Mucosa of rectum (tissue), 2 donors: ENCODE measurements around the gene COX4I1.
"Not testable (repeated sequence)": the region's sequence is repeated elsewhere in the genome, so short reads cannot be mapped to it uniquely, and the experiment has no call there.

Source experiments
- H3K27ac ChIP-seq, 2 donors: one replicate each; pipeline ENCODE4 v1.7.0; 2013; ENCODE audit warnings: inconsistent platforms in 2 of 2, low read depth in 2 of 2, low read length in 2 of 2
- H3K27me3 ChIP-seq, 2 donors: one replicate each; pipeline ENCODE4 v1.7.0; 2013; ENCODE audit warnings: low read length in 2 of 2; ENCODE audit not compliant: control insufficient read depth in 2 of 2, insufficient read depth in 2 of 2
- H3K36me3 ChIP-seq, 2 donors: one replicate each; pipeline ENCODE4 v1.7.0; 2013; ENCODE audit warnings: low read length in 2 of 2; ENCODE audit not compliant: control insufficient read depth in 2 of 2, insufficient read depth in 2 of 2
- H3K4me1 ChIP-seq, 2 donors: one replicate each; pipeline ENCODE4 v1.7.0; 2013; ENCODE audit warnings: low read length in 2 of 2, mild to moderate bottlenecking in 1 of 2; ENCODE audit not compliant: control insufficient read depth in 2 of 2, insufficient read depth in 2 of 2
- H3K4me3 ChIP-seq, 2 donors: one replicate each; pipeline ENCODE4 v1.7.0; 2013; ENCODE audit warnings: low read length in 2 of 2
- H3K9ac ChIP-seq, 2 donors: one replicate each; pipeline ENCODE4 v1.7.0; 2013; ENCODE audit warnings: low read length in 2 of 2, low read depth in 1 of 2, mild to moderate bottlenecking in 1 of 2
- H3K9me3 ChIP-seq, 2 donors: one replicate each; pipeline ENCODE4 v1.7.0; 2013; ENCODE audit warnings: low read length in 2 of 2; ENCODE audit not compliant: control insufficient read depth in 2 of 2
- donor health status: healthy.
- donor health status: Normal muscosa, but diverticular disease.

Gene COX4I1

GRCh38 chr16:85796599-85796998 lies 2.9 kb upstream of the COX4I1 start:
- Histone ChIP-seq H3K36me3 (peaks cover 19 to 33% of the 10 kb centered on the region in 2 donors), H3K9ac (no peak overlapping the region), H3K4me1 (peaks cover 14 to 22% of the 10 kb centered on the region in 2 donors), H3K27ac (no peak overlapping the region), H3K9me3 (no peaks in the 10 kb centered on the region), H3K4me3 (no peak overlapping the region), H3K27me3 (no peaks in the 10 kb centered on the region)

GRCh38 chr16:85798283-85798776 lies 1.2 kb upstream of the COX4I1 start:
- no peak overlapping the region for H3K27ac ChIP-seq
- peaks cover 14 to 22% of the 10 kb centered on the region in 2 donors for H3K4me1 ChIP-seq
- peak overlapping the region; percentile 90 to 92 for H3K4me3 ChIP-seq
- H3K36me3 ChIP-seq: peaks cover 33 to 40% of the 10 kb centered on the region in 2 donors
- peak overlapping the region; percentile 79 to 98 for H3K9ac ChIP-seq
- no peaks in the 10 kb centered on the region for H3K27me3 ChIP-seq
- no peaks in the 10 kb centered on the region for H3K9me3 ChIP-seq

- no peaks in the 10 kb centered on the region for H3K27me3 ChIP-seq
- H3K27ac ChIP-seq: peak overlapping the region; percentile 29 to 61
- H3K9me3 ChIP-seq: no peaks in the 10 kb centered on the region
- H3K36me3 ChIP-seq: peaks cover 37 to 47% of the 10 kb centered on the region in 2 donors
- H3K4me1 ChIP-seq: peaks cover 14 to 22% of the 10 kb centered on the region in 2 donors
- peak overlapping the region; percentile 90 to 92 for H3K4me3 ChIP-seq
- H3K9ac ChIP-seq: peak overlapping the region; percentile 79 to 98
These were observed 496 bp upstream of the COX4I1 start for GRCh38 chr16:85798901-85799496.

- Histone ChIP-seq H3K4me1 (peaks cover 14 to 22% of the 10 kb centered on the region in 2 donors), H3K27me3 (no peaks in the 10 kb centered on the region), H3K4me3 (peak overlapping the region; percentile 90 to 92), H3K27ac (peak overlapping the region; percentile 88 to 93), H3K9me3 (no peaks in the 10 kb centered on the region), H3K9ac (peak overlapping the region; percentile 93 to 98), H3K36me3 (peaks cover 46 to 51% of the 10 kb centered on the region in 2 donors)
These were observed 800 bp downstream of the COX4I1 start for GRCh38 chr16:85800321-85800669.

GRCh38 chr16:85803570-85803969 lies 4.1 kb downstream of the COX4I1 start:
- H3K4me3 ChIP-seq: no peak overlapping the region
- H3K9ac ChIP-seq: no peak overlapping the region
- no peaks in the 10 kb centered on the region for H3K9me3 ChIP-seq
- H3K27me3 ChIP-seq: no peaks in the 10 kb centered on the region
- peaks cover 52 to 56% of the 10 kb centered on the region in 2 donors for H3K36me3 ChIP-seq
- H3K4me1 ChIP-seq: peaks cover 7 to 15% of the 10 kb centered on the region in 2 donors
- H3K27ac ChIP-seq: no peak overlapping the region

- no peak overlapping the region for H3K9ac ChIP-seq
- H3K4me3 ChIP-seq: no peak overlapping the region
- H3K27me3 ChIP-seq: no peaks in the 10 kb centered on the region
- H3K4me1 ChIP-seq: peaks cover 0 to 8% of the 10 kb centered on the region in 2 donors
- no peak overlapping the region for H3K27ac ChIP-seq
- H3K36me3 ChIP-seq: peaks cover 52 to 56% of the 10 kb centered on the region in 2 donors
- no peaks in the 10 kb centered on the region for H3K9me3 ChIP-seq
These were observed 6.0 kb downstream of the COX4I1 start for GRCh38 chr16:85805442-85806045.

GRCh38 chr16:85806539-85806938 lies 7.0 kb downstream of the COX4I1 start:
- Histone ChIP-seq H3K4me3 (no peak overlapping the region), H3K27ac (no peak overlapping the region), H3K36me3 (peaks cover 47 to 54% of the 10 kb centered on the region in 2 donors), H3K27me3 (peaks cover 0 to under 1% of the 10 kb centered on the region in 2 donors), H3K9ac (no peak overlapping the region), H3K9me3 (no peaks in the 10 kb centered on the region), H3K4me1 (no peaks in the 10 kb centered on the region)

GRCh38 chr16:85807340-85807739 lies 7.8 kb downstream of the COX4I1 start:
- H3K4me3 ChIP-seq, H3K9ac ChIP-seq, H3K27me3 ChIP-seq, H3K9me3 ChIP-seq, H3K4me1 ChIP-seq, H3K27ac ChIP-seq: not testable (repeated sequence)
- H3K36me3 ChIP-seq: peaks cover 39 to 46% of the 10 kb centered on the region in 2 donors

- not testable (repeated sequence) for H3K27me3 ChIP-seq, H3K9me3 ChIP-seq, H3K9ac ChIP-seq, H3K4me3 ChIP-seq, H3K27ac ChIP-seq, H3K4me1 ChIP-seq
- H3K36me3 ChIP-seq: peaks cover 33 to 38% of the 10 kb centered on the region in 2 donors
These were observed 8.6 kb downstream of the COX4I1 start for GRCh38 chr16:85808104-85808503.

- Histone ChIP-seq H3K27ac (no peak overlapping the region), H3K4me3 (no peak overlapping the region), H3K9me3 (no peaks in the 10 kb centered on the region), H3K27me3 (peaks cover 4 to 5% of the 10 kb centered on the region in 2 donors), H3K36me3 (peaks cover 25 to 30% of the 10 kb centered on the region in 2 donors), H3K9ac (no peak overlapping the region), H3K4me1 (no peaks in the 10 kb centered on the region)
These were observed 9.4 kb downstream of the COX4I1 start for GRCh38 chr16:85808926-85809325.
